Measurements from ENCODE around the gene ANKRD18B. TPM values are rescaled to one million over a fixed set of nuclear protein-coding genes. Genes with fewer than 3 reads are reported as not detected.
"Not testable (repeated sequence)": the region's sequence is repeated elsewhere in the genome, so short reads cannot be mapped to it uniquely, and the experiment has no call there.

ANKRD18B gene
- total and polyA plus RNA-seq, 10 of the 15 experiments (the other 5 are each of a cell fraction or from before 2014, with no cell fraction given): not detected

DNA sequence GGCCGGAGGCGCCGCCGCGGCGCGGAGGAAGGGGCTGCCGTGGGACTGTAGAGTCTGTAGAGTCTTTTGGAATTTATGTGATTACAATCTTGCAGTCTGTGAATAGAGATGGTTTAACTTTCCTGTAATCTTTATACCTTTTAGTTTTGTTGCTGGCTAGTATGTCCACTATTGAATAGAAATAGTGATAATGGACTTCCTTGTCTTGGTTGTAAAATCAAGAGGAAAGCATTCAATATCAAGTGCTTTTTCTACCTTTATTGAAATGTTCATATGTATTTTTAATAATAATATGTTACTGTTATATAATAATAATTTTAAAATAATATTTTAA, 12.9 kb upstream of the ANKRD18B start:
- Histone ChIP-seq H3K4me3 (peak overlapping the region; percentile 79; the same call in 1 of the 2 replicates), H3K9ac (ENCODE audit: control insufficient read depth, insufficient read depth, low read length) (peak overlapping the region; percentile 47; the same call in 1 of the 2 replicates), H2AFZ (ENCODE audit: control insufficient read depth, low read depth, low read length) (peak overlapping the region; percentile 65), H3K4me2 (ENCODE audit: control insufficient read depth, insufficient read depth) (peak overlapping the region; percentile 69)
- H3K27me3 ChIP-seq (replicated peaks in 1 of 2; ENCODE audit: control insufficient read depth in 2 of 2, insufficient read depth in 2 of 2, low read length in 1 of 2); H3K36me3 ChIP-seq (ENCODE audit: control insufficient read depth in 2 of 2, insufficient read depth in 2 of 2, low read length in 1 of 2); POLR2A ChIA-PET; H4K20me1 ChIP-seq (ENCODE audit: control insufficient read depth, insufficient read depth); ATAC-seq; RAD21 ChIA-PET (ENCODE audit: unreplicated experiment); BruUV-seq (replicated peaks); SMC1A ChIA-PET (ENCODE audit: uncharacterized antibody, unreplicated experiment); H3K79me2 ChIP-seq (ENCODE audit: control insufficient read depth, insufficient read depth, low read length); H3K9me3 ChIP-seq (replicated peaks; ENCODE audit: control insufficient read depth, insufficient read depth, low read length); in situ Hi-C loops (cut with MboI); CTCF ChIA-PET; H3K4me1 ChIP-seq (ENCODE audit: control insufficient read depth, insufficient read depth, low read length); intact Hi-C loops (cut with micrococcal nuclease; ENCODE audit: unreplicated experiment); H3K27ac ChIP-seq (ENCODE audit: control insufficient read depth, insufficient read depth); DNase-seq (ENCODE audit: low read depth, low spot score); FAIRE-seq: not testable (repeated sequence)
- 5% methylated on average over 8 of the region's 8 CpGs for WGBS (ENCODE audit: insufficient coverage, insufficient replicate concordance, low lambda C conversion rate, missing lambda C conversion rate)
- TF ChIP-seq CREB1 (IDR thresholded peaks at IDR 0.05; ENCODE audit: low read depth): peak; percentile 71; the same call in 1 of the 2 replicates

DNA sequence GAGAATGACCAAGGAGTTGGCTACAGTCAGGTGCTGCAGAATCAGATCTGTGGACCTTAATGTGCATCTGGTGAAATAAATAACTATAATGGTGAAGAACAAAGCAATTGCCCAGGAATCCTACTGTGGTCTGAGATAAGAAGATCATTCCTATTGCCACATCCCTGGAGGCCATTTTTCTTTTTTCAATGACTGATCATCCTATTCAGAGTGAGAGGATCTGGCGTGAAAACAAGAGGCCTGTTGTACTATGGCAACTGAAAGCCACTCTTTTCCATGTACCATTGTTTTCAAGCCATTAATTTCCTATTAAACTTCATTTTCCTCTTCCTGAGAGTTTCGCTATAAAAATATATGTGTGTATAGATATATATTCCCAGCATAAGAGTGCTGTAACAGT, 11.5 kb upstream of the ANKRD18B start:
- H3K4me1 ChIP-seq (ENCODE audit: control insufficient read depth, insufficient read depth, low read length); ATAC-seq; H3K9me3 ChIP-seq (replicated peaks; ENCODE audit: control insufficient read depth, insufficient read depth, low read length); H2AFZ ChIP-seq (ENCODE audit: control insufficient read depth, low read depth, low read length); H3K79me2 ChIP-seq (ENCODE audit: control insufficient read depth, insufficient read depth, low read length); H3K27me3 ChIP-seq (replicated peaks in 1 of 2; ENCODE audit: control insufficient read depth in 2 of 2, insufficient read depth in 2 of 2, low read length in 1 of 2); DNase-seq (ENCODE audit: low read depth, low spot score); FAIRE-seq; RAD21 ChIA-PET (ENCODE audit: unreplicated experiment); H3K36me3 ChIP-seq (ENCODE audit: control insufficient read depth in 2 of 2, insufficient read depth in 2 of 2, low read length in 1 of 2); SMC1A ChIA-PET (ENCODE audit: uncharacterized antibody, unreplicated experiment); BruUV-seq (replicated peaks); CTCF ChIA-PET; intact Hi-C loops (cut with micrococcal nuclease; ENCODE audit: unreplicated experiment); H4K20me1 ChIP-seq (ENCODE audit: control insufficient read depth, insufficient read depth); POLR2A ChIA-PET; H3K9ac ChIP-seq (ENCODE audit: control insufficient read depth, insufficient read depth, low read length); in situ Hi-C loops (cut with MboI); H3K4me3 ChIP-seq; H3K27ac ChIP-seq (ENCODE audit: control insufficient read depth, insufficient read depth); H3K4me2 ChIP-seq (ENCODE audit: control insufficient read depth, insufficient read depth): not testable (repeated sequence)
- WGBS (ENCODE audit: insufficient coverage, insufficient replicate concordance, low lambda C conversion rate, missing lambda C conversion rate): 75% methylated on average over 2 of the region's 2 CpGs

DNA sequence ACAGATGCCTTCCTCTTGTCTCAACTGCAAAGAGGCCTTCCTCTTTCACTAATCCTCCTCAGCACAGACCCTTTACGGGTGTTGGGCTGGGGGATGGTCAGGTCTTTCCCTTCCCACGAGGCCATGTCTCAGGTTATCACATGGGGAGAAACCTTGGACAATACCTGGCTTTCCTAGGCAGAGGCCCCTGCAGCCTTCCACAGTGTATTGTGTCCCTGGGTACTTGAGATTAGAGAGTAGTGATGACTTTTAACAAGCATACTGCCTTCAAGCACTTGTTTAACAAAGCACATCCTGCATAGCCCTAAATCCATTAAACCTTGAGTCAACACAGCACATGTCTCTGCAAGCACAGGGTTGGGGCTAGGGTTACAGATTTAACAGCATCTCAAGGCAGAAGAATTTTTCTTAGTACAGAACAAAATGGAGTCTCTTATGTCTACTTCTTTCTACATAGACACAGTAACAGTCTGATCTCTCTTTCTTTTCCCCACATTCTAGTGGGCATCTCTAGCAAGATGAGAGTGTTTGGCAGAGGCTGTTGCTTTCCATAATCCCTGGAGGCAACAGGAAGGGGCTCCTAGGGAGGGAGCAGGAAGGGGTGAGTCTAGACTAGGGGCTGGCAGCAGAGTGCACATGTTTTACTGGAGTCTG, 8.6 kb upstream of the ANKRD18B start:
- H2AFZ ChIP-seq (ENCODE audit: control insufficient read depth, low read depth, low read length); CTCF ChIA-PET; H3K36me3 ChIP-seq (ENCODE audit: control insufficient read depth in 2 of 2, insufficient read depth in 2 of 2, low read length in 1 of 2); POLR2A ChIA-PET; in situ Hi-C loops (cut with MboI); intact Hi-C loops (cut with micrococcal nuclease; ENCODE audit: unreplicated experiment); H3K27me3 ChIP-seq (replicated peaks in 1 of 2; ENCODE audit: control insufficient read depth in 2 of 2, insufficient read depth in 2 of 2, low read length in 1 of 2); H3K27ac ChIP-seq (ENCODE audit: control insufficient read depth, insufficient read depth); H3K4me3 ChIP-seq; H3K4me2 ChIP-seq (ENCODE audit: control insufficient read depth, insufficient read depth); H3K9ac ChIP-seq (ENCODE audit: control insufficient read depth, insufficient read depth, low read length); RAD21 ChIA-PET (ENCODE audit: unreplicated experiment); H3K4me1 ChIP-seq (ENCODE audit: control insufficient read depth, insufficient read depth, low read length); ATAC-seq; H4K20me1 ChIP-seq (ENCODE audit: control insufficient read depth, insufficient read depth); H3K79me2 ChIP-seq (ENCODE audit: control insufficient read depth, insufficient read depth, low read length); BruUV-seq (replicated peaks); FAIRE-seq; SMC1A ChIA-PET (ENCODE audit: uncharacterized antibody, unreplicated experiment); DNase-seq (ENCODE audit: low read depth, low spot score); H3K9me3 ChIP-seq (replicated peaks; ENCODE audit: control insufficient read depth, insufficient read depth, low read length): not testable (repeated sequence)
- WGBS (ENCODE audit: insufficient coverage, insufficient replicate concordance, low lambda C conversion rate, missing lambda C conversion rate): 29% methylated on average over 2 of the region's 2 CpGs

DNA sequence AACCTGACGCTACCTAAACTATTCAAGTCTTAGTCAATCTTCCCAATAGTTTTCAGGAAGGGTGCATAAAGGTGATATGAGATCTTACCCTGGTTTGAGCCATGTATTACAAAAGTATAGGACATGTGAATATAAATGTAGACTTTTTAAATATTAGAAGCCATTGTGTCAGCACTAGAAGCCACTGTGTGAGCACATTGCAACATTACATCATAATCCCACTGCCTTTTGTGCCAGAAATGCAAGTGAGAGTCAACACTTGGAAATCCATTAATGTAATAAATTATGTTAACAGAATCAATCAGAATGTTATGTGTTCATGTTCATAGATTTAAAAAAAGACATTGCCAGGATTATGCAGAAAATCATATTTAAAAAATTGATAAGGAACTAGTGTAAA, 7.7 kb upstream of the ANKRD18B start:
- H3K36me3 ChIP-seq (ENCODE audit: control insufficient read depth in 2 of 2, insufficient read depth in 2 of 2, low read length in 1 of 2); H3K27me3 ChIP-seq (replicated peaks in 1 of 2; ENCODE audit: control insufficient read depth in 2 of 2, insufficient read depth in 2 of 2, low read length in 1 of 2); ATAC-seq; intact Hi-C loops (cut with micrococcal nuclease; ENCODE audit: unreplicated experiment); H3K9ac ChIP-seq (ENCODE audit: control insufficient read depth, insufficient read depth, low read length); in situ Hi-C loops (cut with MboI); H3K27ac ChIP-seq (ENCODE audit: control insufficient read depth, insufficient read depth); H3K79me2 ChIP-seq (ENCODE audit: control insufficient read depth, insufficient read depth, low read length); SMC1A ChIA-PET (ENCODE audit: uncharacterized antibody, unreplicated experiment); BruUV-seq (replicated peaks); H3K4me3 ChIP-seq; POLR2A ChIA-PET; H3K9me3 ChIP-seq (replicated peaks; ENCODE audit: control insufficient read depth, insufficient read depth, low read length); H4K20me1 ChIP-seq (ENCODE audit: control insufficient read depth, insufficient read depth); RAD21 ChIA-PET (ENCODE audit: unreplicated experiment); H3K4me1 ChIP-seq (ENCODE audit: control insufficient read depth, insufficient read depth, low read length); H3K4me2 ChIP-seq (ENCODE audit: control insufficient read depth, insufficient read depth); FAIRE-seq; DNase-seq (ENCODE audit: low read depth, low spot score); H2AFZ ChIP-seq (ENCODE audit: control insufficient read depth, low read depth, low read length): not testable (repeated sequence)
- CTCF ChIA-PET: interaction anchor here (0.6 kb wide), 1 partner anchor 14 kb away, joined by 4 read pairs; no protein-coding TSS in a partner anchor
- 50% methylated on average over 1 of the region's 1 CpG for WGBS (ENCODE audit: insufficient coverage, insufficient replicate concordance, low lambda C conversion rate, missing lambda C conversion rate)

Measured in GM12878 (cell line).